Activated CD4-positive, CD25-positive, alpha-beta regulatory T cell treated with anti-CD3 and anti-CD28 coated beads, Interleukin-2, amount 50 U/mL, for 16 hours (primary cell): ENCODE data around the gene PSMB7.

Experiments used
- DNase-seq: peaks from one replicate; pipeline ENCODE4 v3.0.0-alpha.2; 2020; ENCODE audit warnings: low read depth, low spot score

Gene PSMB7

GRCh38 chr9:124346347-124347163 is 68.7 kb downstream of the PSMB7 start:
- DNase-seq = no peak

GRCh38 chr9:124345751-124346281 is 69.4 kb downstream of the PSMB7 start:
- DNase-seq = no peak

- DNase-seq = no peak
These were observed 70.2 kb downstream of the PSMB7 start for GRCh38 chr9:124345063-124345462.

GRCh38 chr9:124344291-124345050 is 70.8 kb downstream of the PSMB7 start:
- DNase-seq = no peak

GRCh38 chr9:124343533-124344290 is 71.5 kb downstream of the PSMB7 start:
- no peak for DNase-seq

- DNase-seq = no peak
These were observed 72.3 kb downstream of the PSMB7 start for GRCh38 chr9:124342776-124343485.

- DNase-seq = no peak
These were observed 72.9 kb downstream of the PSMB7 start for GRCh38 chr9:124342402-124342775.

DNA sequence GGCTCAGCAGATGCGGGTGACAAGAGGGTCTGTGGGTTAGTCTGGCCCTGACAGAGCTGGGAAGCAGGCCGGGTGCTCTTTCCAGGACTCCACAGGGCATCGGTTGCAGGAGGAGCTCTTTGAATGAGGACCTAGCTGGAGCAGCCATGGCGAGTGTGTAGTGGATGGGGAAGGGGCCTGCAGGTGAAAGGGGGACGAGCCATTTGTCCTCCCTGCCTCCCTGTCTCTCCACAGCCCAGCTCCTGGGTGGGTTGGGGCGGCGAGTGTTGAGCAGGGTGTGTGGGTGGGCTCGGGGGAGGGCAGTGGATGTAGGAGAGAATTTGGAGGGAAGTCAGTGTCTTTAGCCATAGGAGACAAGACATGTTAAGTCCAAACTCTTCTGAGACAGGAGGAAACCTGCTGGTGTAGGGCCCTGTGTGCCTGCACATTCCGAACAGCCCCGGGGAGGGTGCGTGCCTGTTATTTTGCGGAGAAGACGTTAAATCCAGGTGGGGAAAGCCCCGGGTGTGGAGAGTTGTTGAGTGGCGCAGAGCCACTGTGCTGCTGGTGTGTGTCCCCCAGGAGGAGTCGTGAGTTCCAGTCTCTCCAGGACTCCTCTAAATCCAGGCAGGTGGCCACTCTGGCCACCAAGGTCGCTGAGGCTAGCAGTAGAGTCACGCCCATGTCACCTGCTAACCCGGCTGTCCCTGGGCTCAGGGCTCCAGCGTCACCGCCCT is 73.6 kb downstream of the PSMB7 start:
- no peak for DNase-seq

- DNase-seq = no peak
These were observed 74.8 kb downstream of the PSMB7 start for GRCh38 chr9:124340219-124341069.

GRCh38 chr9:124339603-124340146 is 75.6 kb downstream of the PSMB7 start:
- DNase-seq = no peak

GRCh38 chr9:124337562-124337961 is 77.7 kb downstream of the PSMB7 start:
- no peak for DNase-seq

- no peak for DNase-seq
These were observed 79.9 kb downstream of the PSMB7 start for GRCh38 chr9:124335320-124335707.

GRCh38 chr9:124334568-124335319 is 80.5 kb downstream of the PSMB7 start:
- DNase-seq = no peak

- DNase-seq = no peak
These were observed 82.1 kb downstream of the PSMB7 start for GRCh38 chr9:124333203-124333579.

DNA sequence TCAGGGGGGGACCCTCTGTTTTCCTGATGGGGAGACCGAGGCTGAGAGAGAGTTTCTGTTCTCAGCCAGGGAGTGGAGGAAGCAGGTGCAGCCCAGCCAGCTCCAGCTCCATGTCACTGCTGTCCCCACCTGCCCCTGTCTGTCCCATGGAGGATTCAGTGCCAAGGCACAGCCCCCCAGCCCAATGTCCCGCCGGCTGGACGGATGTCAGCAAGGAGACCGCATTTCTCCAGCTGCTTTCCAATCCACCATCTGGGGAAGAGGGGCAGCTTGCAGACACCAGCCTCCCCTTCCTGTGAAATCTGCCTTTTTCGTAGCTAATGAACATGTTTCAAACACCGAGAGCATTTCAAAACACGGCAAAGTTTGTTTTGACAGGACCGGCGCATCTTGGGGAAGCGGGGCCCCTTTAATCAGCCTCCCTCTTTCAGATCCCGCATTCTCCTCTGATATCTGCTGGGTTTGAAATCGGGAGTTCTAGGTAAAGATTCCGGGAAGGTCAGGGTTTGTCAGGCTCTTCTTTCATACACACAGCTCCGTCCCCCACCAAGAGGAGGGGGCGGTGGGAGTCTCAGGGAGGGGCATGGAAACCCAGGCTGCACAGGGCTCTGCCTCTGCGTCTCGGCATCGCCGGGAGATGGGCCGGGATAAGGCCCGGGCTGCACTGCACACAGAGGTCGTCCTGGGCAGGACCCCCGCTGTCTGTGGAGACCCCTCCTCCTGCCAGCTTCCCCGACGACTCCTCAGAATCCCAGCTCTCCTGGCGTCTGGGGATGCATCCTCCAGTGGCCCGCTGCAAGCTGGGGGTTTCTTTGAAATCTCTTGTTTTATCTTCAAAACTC is 82.7 kb downstream of the PSMB7 start:
- no peak for DNase-seq

- no peak for DNase-seq
These were observed 83.7 kb downstream of the PSMB7 start for GRCh38 chr9:124331580-124331979.

DNA sequence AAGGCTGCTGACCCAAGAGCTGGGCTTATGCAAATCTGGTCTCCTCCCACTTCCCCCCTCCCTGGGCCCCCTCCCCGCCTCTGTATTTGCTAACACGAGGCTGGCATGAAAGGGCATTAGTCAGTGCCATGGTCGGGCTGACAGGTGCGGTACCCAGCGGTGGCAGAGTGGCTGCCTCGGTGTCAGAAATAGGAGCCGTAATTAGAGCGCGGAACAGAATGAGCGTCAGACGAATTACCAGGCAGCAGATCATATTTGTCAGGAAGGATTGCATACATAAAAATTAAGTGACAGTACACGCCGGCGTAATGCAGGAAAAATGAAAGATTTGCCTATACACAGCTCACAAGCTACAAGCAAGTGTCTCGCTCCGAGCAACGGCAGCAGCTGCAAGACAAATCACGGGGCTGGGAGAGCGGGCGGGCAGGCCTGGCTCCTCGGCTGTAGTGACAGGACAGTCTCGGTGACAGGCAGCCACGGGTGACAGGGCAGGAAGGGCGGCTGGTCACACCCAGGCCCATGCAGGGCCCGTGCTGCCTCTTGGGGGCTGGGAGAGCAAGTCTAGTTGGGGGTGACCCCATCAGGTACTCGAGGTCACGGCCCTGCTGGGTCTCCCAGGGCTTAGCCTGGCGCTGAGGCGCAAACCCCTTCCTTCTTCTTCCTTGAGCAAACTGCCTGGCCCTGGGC is 85.1 kb downstream of the PSMB7 start:
- DNase-seq = no peak
